ENCODE measurements around the gene FAM53B. TPM values are rescaled to one million over a fixed set of nuclear protein-coding genes. Genes with fewer than 3 reads are reported as not detected.

Gene FAM53B
- total RNA-seq, 2 experiments from 2014 or later: 15.1 to 18.0 TPM

DNA sequence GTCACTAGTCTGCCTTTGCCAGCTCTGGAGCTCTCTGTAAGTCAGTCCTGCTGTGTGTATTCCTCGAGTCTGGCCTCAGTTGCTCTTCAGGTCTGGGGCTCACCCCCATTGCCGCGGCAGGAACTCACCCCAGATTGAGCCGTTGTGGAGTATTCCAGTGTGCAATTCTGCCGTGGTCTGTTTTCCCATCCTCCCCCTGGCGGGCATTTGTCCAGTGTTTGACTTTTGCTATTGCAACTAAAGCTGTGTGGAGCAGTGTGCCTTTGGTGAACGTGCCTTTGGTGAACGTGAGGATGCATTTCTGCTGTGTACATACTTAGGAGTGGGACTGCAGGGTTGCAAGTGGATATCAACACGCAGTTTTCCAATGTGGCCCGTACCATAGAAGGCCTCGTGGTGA, 134.5 kb downstream of the FAM53B start:
- peaks cover 35% of the 10 kb centered on the region for H3K4me1 Mint-ChIP-seq (ENCODE audit: low read depth)
- H3K27ac Mint-ChIP-seq: no peak overlapping the region
- no peaks in the 10 kb centered on the region for H3K9me3 Mint-ChIP-seq
- no peak overlapping the region for H3K4me3 Mint-ChIP-seq
- no peak for TF ChIP-seq CTCF (IDR thresholded peaks at IDR 0.05)
- H3K36me3 Mint-ChIP-seq (ENCODE audit: low read depth): no peaks in the 10 kb centered on the region
- intact Hi-C loops (cut with micrococcal nuclease): loop anchor here (5.0 kb wide), 1 partner anchor 133 kb away; the partner anchor contains the start of gene FAM53B
- H3K27me3 Mint-ChIP-seq: no peaks in the 10 kb centered on the region
- ATAC-seq (no peak), DNase-seq (no peak)
- CTCF ChIA-PET: no interaction called here
- POLR2A ChIA-PET: no interaction called here

DNA sequence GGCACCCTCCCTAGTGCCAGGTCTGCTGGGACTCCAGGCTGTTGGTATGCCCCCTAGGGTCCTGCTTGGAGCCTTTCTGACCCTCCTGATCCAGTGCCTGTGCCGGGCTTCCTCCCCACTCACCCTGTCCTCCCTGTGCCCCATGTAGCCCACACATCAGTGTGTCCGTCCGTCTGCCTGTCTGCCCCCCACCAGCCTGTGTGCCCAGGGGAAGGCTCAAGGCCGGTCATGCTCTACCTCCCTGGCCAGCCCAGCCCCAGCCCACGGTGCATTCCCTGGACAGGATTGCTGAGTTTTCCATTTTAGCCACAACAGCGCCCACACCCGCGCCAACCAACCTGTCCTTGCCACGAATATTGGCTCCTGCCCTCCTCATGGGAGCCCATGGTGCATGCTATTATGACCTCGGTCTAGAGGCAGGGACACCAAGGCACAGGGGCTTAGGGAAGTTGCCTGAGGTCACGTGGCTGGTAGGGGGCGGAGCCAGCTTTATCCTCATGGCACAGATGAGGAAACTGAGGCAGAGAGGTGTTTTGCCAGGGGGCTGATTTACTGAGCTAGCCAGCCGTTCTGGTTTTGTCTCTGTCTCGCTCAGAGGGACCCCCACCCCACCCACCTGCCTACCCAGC, 136.0 kb downstream of the FAM53B start:
- no peaks in the 10 kb centered on the region for H3K9me3 Mint-ChIP-seq
- H3K27ac Mint-ChIP-seq: no peak overlapping the region
- H3K4me1 Mint-ChIP-seq (ENCODE audit: low read depth): peaks cover 23% of the 10 kb centered on the region
- ATAC-seq: no peak
- POLR2A ChIA-PET: no interaction called here
- TF ChIP-seq CTCF (IDR thresholded peaks at IDR 0.05): no peak
- no peaks in the 10 kb centered on the region for H3K36me3 Mint-ChIP-seq (ENCODE audit: low read depth)
- intact Hi-C loops (cut with micrococcal nuclease): no loop called here
- no peak for DNase-seq
- H3K4me3 Mint-ChIP-seq: no peak overlapping the region
- H3K27me3 Mint-ChIP-seq: no peaks in the 10 kb centered on the region
- CTCF ChIA-PET: no interaction called here

DNA sequence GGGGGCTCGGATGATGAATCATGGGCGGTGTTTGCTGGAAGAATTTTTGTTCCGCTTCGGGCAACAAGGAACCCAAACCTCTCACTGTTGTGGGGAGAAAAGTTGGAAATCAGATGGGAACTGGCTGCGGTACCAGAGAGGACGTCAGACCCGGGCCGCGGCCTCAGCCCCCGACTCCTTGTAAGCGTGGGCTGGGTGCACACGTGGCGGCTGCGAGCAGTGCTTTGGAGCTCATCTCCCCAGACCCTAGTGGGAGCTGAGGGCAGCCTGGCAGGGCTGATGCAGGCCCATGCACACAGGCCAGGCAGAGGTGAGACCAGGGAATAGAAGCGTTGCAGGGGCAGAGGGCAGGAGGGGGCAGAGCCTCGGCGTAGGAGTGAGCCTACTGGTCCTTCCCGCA, 136.5 kb downstream of the FAM53B start:
- H3K27me3 Mint-ChIP-seq: no peaks in the 10 kb centered on the region
- intact Hi-C loops (cut with micrococcal nuclease): no loop called here
- no peak for ATAC-seq

DNA sequence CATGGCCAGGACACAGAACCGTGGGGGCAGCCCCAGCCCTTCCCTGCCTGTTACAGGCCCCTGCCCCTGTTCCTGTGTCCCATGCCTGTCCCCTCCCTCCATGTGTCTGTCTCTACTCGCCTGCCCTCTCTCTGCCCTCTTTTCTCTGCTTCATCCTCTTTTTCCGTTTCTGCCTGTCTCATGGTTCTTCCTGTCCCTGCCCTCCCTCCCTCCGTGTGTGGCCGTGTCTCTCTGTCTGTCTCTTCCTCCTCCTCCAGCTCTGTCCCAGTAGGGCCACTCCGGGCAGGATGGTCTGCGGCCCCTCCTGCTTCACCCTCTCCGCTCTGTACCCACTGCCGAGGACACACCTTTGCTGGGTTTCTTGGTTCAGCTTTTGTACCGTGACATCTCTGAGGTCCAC, 137.4 kb downstream of the FAM53B start:
- no peaks in the 10 kb centered on the region for H3K27me3 Mint-ChIP-seq
- ATAC-seq: no peak
- intact Hi-C loops (cut with micrococcal nuclease): no loop called here

More for the DNA sequence above, 136.5 kb downstream of the FAM53B start:
- peaks cover 20% of the 10 kb centered on the region for H3K4me1 Mint-ChIP-seq (ENCODE audit: low read depth)
- no peaks in the 10 kb centered on the region for H3K36me3 Mint-ChIP-seq (ENCODE audit: low read depth)
- no peak for DNase-seq
- CTCF ChIA-PET: no interaction called here
- H3K4me3 Mint-ChIP-seq: no peak overlapping the region
- no peaks in the 10 kb centered on the region for H3K9me3 Mint-ChIP-seq
- no peak for TF ChIP-seq CTCF (IDR thresholded peaks at IDR 0.05)
- POLR2A ChIA-PET: no interaction called here
- H3K27ac Mint-ChIP-seq: no peak overlapping the region

More for the DNA sequence above, 137.4 kb downstream of the FAM53B start:
- POLR2A ChIA-PET: no interaction called here
- no peak for TF ChIP-seq CTCF (IDR thresholded peaks at IDR 0.05)
- no peaks in the 10 kb centered on the region for H3K36me3 Mint-ChIP-seq (ENCODE audit: low read depth)
- CTCF ChIA-PET: no interaction called here
- no peak overlapping the region for H3K4me3 Mint-ChIP-seq
- H3K4me1 Mint-ChIP-seq (ENCODE audit: low read depth): peaks cover 13% of the 10 kb centered on the region
- H3K9me3 Mint-ChIP-seq: no peaks in the 10 kb centered on the region
- no peak overlapping the region for H3K27ac Mint-ChIP-seq
- DNase-seq: no peak
